A549 (cell line): Measurements from ENCODE around the gene HOXC11.

Experiments
- CBX8 ChIP-seq: fragments of 200-600 bp; sonication (generic); IDR thresholded peaks from 2 replicates; pipeline ENCODE4 v1.6.1; 2016
- CEBPB ChIP-seq, 2 experiments: fragments of >200 bp in 1 of 2; sonication (Bioruptor Twin) in 1 of 2; formaldehyde crosslinking in 1 of 2; IDR thresholded peaks; 2 replicates each; pipeline ENCODE4 v1.6.1; 2012 to 2016
- ELK1 ChIP-seq: fragments of 150-350 bp; IDR thresholded peaks from 2 replicates; pipeline ENCODE4 v1.6.1; 2014; ENCODE audit warnings: low read depth, mild to moderate bottlenecking, low read length
- ESRRA ChIP-seq: fragments of 150-350 bp; IDR thresholded peaks from 2 replicates; pipeline ENCODE4 v1.6.1; 2014; ENCODE audit warnings: mild to moderate bottlenecking, low read length, borderline replicate concordance
- HDAC2 ChIP-seq: fragments of 200-600 bp; sonication (generic); IDR thresholded peaks from 2 replicates; pipeline ENCODE4 v1.6.1; 2016
- KDM1A ChIP-seq: fragments of 200-600 bp; sonication (generic); IDR thresholded peaks from 2 replicates; pipeline ENCODE4 v1.6.1; 2016; ENCODE audit warnings: low read depth, mild to moderate bottlenecking
- MAFK ChIP-seq: fragments of 450-650 bp; IDR thresholded peaks from 2 replicates; pipeline ENCODE4 v1.6.1; 2014; ENCODE audit not compliant: partially characterized antibody
- MYC ChIP-seq: IDR thresholded peaks from 2 replicates; pipeline ENCODE4 v1.6.1; 2012; ENCODE audit warnings: mild to moderate bottlenecking, inconsistent platforms, low read length, improper control_type of control experiment, borderline replicate concordance
- NR3C1 ChIP-seq: fragments of >200 bp; sonication (Bioruptor Twin); formaldehyde crosslinking; IDR thresholded peaks from 3 replicates; pipeline ENCODE4 v1.6.1; 2017
- POLR2A ChIP-seq: IDR thresholded peaks from 2 replicates; pipeline ENCODE4 v1.6.1; 2012; ENCODE audit warnings: mild to moderate bottlenecking, low read length
- RAD21 ChIP-seq, 2 experiments: fragments of >200 bp in 1 of 2; sonication (Bioruptor Twin) in 1 of 2; formaldehyde crosslinking in 1 of 2; IDR thresholded peaks in 1 of 2; conservative IDR thresholded peaks in 1 of 2; 2 replicates in 1 of 2; 3 replicates in 1 of 2; pipeline ENCODE4 v1.6.1; 2012 to 2018; ENCODE audit warnings: inconsistent platforms in 1 of 2
- REST ChIP-seq: fragments of 200-600 bp; sonication (generic); IDR thresholded peaks from 2 replicates; pipeline ENCODE4 v1.6.1; 2016; ENCODE audit warnings: antibody characterized with exemption, mild to moderate bottlenecking, moderate library complexity
- TF ChIP-seq, protein P1 (sequence below): fragments of >200 bp; sonication (Bioruptor Twin); formaldehyde crosslinking; IDR thresholded peaks from 3 replicates; pipeline ENCODE4 v1.5.1; 2016
- TF ChIP-seq, protein P2 (sequence below): fragments of >200 bp; sonication (Bioruptor Twin); formaldehyde crosslinking; IDR thresholded peaks from 3 replicates; pipeline ENCODE4 v1.6.1; 2016

DNA sequence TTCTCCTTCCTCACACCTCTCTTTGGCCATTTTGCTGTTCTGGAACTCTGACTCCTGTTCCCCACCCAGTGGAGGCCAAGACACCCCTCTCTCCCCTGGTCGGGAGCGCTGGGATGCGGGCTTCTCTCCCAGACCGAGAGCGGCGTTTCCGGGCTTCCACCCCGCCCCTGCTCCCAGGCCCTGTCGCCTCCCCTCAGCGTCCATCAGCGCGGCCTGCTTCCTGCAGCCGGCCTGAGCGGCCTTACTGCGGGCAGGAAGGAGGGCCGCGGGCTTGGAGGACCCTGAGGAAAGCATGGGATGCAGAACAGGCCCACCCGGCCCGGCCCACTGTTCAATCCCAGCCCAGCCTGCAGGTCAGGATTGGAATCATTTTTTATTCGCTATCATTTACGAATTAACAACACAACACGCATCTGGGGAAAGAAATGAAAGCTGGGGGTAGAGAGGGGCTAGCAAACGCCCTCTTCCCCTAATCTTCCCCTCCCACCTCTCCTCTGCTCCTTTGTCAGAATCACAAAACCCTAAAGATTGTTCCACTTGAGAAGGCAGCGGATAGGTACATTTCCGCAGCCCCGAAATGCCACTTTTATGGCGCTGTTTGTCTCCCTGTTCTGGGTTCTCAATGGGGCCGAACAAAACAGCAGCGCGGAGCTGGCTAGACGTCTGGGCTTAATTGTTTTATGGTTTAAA lies 32.1 kb downstream of the HOXC11 start:
- TF ChIP-seq POLR2A: no peak
- TF ChIP-seq, protein P1, sequence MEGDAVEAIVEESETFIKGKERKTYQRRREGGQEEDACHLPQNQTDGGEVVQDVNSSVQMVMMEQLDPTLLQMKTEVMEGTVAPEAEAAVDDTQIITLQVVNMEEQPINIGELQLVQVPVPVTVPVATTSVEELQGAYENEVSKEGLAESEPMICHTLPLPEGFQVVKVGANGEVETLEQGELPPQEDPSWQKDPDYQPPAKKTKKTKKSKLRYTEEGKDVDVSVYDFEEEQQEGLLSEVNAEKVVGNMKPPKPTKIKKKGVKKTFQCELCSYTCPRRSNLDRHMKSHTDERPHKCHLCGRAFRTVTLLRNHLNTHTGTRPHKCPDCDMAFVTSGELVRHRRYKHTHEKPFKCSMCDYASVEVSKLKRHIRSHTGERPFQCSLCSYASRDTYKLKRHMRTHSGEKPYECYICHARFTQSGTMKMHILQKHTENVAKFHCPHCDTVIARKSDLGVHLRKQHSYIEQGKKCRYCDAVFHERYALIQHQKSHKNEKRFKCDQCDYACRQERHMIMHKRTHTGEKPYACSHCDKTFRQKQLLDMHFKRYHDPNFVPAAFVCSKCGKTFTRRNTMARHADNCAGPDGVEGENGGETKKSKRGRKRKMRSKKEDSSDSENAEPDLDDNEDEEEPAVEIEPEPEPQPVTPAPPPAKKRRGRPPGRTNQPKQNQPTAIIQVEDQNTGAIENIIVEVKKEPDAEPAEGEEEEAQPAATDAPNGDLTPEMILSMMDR: no peak
- TF ChIP-seq ELK1: no peak
- TF ChIP-seq NR3C1: no peak
- TF ChIP-seq CEBPB (IDR thresholded peaks at IDR 0.05): no peak
- TF ChIP-seq RAD21 (conservative IDR thresholded peaks at IDR 0.05 in 1 of 2, IDR thresholded peaks at IDR 0.05 in 1 of 2): no peak
- no peak for TF ChIP-seq KDM1A
- no peak for TF ChIP-seq CBX8
- TF ChIP-seq, protein P2, sequence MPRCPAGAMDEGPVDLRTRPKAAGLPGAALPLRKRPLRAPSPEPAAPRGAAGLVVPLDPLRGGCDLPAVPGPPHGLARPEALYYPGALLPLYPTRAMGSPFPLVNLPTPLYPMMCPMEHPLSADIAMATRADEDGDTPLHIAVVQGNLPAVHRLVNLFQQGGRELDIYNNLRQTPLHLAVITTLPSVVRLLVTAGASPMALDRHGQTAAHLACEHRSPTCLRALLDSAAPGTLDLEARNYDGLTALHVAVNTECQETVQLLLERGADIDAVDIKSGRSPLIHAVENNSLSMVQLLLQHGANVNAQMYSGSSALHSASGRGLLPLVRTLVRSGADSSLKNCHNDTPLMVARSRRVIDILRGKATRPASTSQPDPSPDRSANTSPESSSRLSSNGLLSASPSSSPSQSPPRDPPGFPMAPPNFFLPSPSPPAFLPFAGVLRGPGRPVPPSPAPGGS: no peak
- TF ChIP-seq MYC: no peak
- TF ChIP-seq REST: no peak
- no peak for TF ChIP-seq HDAC2
- no peak for TF ChIP-seq ESRRA
- TF ChIP-seq MAFK: no peak
